GM19043 (cell line): Measurements from ENCODE around the gene SEZ6L.

Experiments
- ATAC-seq: cut with Tn5 transposase; IDR thresholded peaks from one replicate; pipeline ENCODE4 v1.9.1; 2021; ENCODE audit warnings: low read depth; ENCODE audit not compliant: unreplicated experiment

Gene SEZ6L

DNA sequence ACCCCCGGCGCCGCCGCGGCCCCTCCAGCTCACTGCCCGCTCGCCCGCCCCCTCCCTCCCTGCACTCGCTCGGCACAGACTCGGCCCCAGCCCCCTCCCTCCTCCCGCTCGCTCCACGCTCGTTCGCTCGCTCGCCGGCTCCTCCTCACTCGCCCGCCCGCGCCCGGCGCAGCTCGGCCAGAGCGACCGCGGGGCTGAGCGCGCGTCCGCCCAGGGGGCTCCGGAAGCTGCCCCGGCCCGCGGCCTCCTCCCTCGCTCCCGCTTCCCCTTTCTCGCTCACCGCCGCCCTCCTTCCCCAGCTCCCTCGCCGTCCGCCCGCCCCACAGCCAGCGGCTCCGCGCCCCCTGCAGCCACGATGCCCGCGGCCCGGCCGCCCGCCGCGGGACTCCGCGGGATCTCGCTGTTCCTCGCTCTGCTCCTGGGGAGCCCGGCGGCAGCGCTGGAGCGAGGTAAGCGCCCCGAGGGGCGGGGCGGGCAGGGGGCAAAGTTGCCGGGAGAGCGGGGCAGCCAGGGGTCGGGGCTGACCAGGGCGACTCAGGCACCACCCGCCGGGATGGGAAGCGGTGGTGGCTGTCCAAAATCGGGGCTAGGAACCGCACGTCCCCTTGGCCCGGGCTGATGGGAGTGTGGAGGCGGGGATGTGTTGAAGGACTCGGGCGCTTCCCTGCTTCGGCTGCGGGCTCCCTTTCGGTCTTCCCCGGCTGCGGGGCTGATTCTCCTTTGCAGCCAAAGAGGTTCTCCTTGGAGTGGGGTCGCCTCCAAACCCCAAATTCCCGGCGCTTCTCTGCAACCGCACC, at the start of gene SEZ6L:
Gene SEZ6L (plus strand): TSS at position 148 of the 797 bp plus-strand sequence. CDS start 208 bp downstream, at position 356.
- no peak for ATAC-seq

DNA sequence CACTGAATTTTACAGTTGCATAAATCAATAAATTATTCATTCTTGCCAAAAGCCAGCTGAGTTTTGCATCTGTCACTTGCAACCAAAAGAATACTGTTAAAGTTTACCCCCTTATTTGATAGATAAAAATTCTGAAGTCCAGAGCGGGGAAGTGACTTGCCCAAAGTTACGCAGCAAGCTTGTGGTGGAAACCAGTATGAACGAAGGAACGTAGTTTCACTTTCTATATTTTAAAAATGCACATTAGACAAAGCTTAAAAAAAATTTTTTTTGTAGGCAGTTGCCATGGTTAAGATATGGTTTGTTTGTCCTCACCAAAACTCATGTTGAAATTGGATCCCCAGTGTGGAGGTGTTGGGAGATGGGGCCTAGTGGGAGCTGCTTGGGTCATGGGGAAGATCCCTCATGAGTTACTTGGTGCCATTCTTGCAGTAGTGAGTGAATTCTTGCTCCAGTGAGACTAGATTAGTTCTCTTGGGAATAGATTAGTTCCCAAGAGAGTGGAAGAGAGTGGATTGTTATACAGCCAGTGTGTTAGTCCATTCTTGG, 46.3 kb upstream of the SEZ6L start:
- no peak for ATAC-seq

DNA sequence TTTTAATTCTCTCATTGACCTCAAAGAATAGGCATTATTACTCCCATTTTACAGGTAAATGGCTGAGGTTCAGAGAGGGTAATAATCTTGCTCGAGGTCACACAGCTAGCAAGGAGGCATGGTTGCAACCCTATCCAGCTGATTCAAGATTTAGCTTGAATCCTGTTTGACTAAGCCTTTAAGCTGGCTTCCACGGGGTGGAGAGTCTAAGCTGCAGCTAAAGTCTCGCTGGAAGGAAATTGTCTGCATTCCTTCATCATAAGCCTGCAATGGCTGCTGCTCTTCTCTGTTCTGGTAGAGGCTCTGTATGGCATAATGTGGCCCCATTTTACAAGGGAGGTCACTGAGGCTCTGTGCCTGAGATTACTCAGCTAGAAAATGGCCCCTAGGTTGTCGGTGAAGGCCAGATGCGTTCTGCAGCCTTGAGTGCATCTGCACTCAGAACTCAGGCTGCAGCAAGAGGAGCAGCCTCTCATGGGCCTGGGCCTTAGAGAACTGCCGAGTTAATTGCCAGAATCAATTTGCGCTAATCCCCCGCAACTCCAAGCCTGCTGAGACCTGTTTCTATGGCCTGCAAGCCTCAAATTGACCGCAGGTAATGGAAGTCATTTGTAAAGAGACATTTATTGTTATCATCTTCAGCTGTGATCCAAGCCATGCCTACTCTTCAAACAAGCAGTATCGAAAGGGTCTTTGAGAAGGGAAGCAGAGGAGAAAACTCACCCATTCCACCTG, 44.1 kb upstream of the SEZ6L start:
- ATAC-seq: no peak

DNA sequence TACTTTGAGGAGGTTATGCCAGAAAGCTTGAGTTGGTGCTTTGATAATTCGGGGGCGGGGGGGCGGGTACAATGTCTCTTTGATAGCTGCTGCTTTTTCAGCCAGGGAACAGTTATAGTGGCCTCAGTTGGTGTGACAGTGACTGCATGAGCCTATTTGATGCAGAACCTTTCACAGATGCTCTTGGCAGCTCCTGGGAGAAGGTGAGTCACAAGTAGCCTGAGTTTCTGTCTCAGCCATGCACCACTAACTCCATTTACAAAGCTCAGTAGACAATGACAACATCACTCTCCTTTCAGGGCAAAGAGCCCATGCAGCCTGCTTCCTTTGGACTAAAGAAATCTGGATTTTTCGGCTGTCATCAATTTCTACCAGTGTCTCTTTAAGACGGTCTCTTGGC, 42.1 kb upstream of the SEZ6L start:
- no peak for ATAC-seq

DNA sequence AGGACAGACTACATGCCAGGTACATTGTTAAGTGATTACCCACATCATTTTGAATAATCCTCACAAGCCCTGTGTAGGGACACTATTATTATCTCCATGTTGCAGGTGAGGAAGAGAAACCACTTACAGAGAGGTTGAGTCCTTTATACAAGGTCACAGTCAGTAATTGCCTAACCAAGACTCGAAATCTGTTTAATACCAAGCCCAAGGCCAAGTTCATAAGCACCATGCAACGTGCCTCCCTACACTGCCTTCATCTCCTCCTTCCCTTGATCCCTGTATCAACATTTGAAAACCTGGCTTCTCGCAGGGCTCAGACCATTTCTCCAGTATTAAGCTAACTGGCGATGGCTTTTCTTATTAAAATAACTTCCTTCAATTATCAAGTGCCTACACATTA, 41.7 kb upstream of the SEZ6L start:
- ATAC-seq: no peak

DNA sequence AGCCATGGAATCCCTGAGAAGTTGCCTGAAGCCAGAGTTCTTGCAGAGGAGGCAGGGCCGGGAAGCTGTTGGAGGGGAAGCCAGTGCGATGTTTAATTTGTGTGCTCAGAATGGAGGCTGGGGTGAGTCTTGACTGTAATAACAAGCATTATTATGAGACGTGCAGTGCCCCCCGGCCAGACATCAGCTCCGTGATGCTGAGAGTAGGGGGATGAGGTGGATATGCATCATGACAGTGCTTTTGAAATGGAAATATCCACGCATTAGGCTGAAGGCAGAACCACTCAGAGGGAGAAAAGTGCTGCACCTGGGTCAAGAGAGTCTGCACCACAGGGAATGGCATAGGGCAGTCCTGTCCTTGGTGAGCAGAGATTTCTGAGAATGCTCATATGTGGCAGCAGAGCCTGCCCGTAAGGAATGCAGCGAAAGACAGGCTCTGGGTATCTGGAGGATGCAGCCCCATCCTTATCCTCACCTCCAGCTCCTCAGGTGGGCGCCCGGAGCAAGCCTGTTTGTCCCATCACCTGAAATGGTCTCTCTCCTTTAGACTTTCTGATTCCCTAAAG, 37.6 kb upstream of the SEZ6L start:
- no peak for ATAC-seq

DNA sequence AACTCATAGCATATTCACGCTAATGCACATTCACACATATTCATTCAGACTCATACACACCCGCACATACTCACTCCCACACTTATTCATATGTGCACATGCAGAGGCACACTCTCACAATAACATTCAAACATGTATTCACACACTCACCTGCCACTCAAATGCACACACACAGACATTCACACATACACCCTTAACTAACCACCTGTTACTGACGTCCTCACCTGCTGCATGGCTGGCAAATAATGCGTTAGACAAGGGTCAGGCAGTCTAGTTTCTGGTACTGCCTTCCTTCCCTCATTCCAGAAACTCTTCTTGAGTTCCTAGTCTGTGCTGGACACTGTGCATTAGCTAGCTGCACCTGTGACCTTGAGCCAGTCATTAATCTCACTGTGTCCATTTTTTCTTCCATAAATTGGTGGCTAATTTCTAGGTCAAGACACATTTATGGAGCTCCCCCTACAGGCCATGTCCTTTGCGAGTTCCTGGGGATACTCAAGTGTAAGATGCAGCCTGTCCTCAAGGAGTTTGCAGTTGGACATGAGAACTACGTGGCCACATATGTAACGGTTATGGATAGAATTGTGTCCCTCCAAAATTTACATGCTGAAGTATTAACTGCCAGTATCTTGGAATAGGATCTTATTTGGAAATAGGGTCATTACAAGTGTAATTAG, 34.5 kb upstream of the SEZ6L start:
- ATAC-seq: no peak

DNA sequence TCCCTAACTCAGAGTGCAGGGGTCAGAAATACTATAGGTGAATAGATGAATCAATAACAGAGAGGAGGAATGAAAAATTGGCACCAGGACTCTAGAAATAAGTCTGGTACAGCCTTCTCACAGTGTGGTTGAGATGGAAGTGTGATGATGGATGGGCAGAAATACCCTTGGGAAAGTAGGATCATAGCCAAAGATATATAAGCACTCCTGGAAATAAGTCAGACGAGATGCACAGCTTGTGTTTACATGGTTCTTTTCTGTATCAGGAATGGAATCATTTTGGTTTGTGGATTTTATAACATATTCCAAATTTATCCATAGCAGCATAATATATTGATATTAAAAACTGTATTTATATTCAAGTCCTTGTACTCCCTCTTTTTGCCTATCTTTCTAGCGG, 33.5 kb upstream of the SEZ6L start:
- ATAC-seq: no peak

DNA sequence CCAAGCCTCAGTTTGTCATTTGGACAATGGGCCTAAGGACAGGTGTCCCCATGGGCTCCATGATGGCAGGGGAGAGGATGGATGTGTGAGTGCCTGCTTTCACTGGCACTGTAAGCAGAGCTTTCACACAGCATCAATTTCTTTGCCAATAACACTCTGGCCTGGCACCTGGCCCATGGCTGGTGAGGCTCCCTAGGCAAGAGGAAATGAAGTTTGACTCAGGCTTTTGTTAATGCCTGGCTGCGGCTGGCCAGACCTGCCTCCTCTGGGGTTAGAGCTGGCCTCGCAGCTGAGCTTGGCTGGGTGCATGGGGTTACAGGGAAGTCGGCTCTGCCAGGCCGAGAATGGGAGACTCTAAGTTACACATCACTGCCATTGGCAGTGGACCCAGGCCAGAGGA, 30.0 kb upstream of the SEZ6L start:
- ATAC-seq: no peak

DNA sequence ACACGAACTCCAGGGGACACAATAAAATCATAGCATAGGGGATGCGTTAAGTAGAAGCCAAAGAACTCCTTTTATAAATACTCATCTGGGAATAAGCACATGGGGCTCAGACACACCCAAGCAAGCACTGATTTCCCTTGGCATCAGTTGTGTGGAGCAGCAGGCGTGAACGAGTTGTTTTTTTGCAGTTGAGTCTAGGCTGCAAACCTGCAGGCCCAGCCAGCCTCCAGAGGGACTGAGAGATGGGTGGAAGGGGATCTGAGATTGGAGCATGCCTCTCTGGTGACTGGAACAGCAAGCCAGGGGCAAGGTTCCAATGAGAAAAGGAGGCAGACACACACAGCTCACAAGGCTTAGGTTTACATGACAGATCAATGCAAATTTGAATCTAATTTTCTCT, 27.4 kb upstream of the SEZ6L start:
- ATAC-seq: no peak

DNA sequence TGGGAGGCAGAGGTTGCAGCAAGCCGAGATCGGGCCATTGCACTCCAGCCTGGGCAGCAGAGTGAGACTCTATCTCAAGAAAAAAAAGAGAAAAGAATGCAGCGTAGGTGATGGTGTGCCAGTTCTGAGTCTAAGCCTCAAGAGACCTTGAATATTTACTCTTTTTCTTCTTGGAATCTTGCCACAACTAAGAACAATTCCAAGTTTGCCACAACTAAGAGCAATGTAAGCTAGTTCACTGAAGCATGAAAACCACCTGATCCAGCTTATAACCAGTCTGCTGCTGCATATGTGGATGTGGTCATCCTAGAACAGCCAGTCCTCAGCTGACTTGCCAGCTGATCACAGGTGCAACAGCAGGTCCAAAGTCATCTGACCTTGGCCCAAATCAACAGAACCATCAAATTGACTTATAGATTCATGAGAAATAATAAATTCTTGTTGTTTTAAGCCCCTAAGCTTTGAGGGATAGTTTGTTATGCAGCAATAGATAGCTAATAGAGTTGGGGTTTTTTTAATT, 25.4 kb upstream of the SEZ6L start:
- ATAC-seq: no peak

DNA sequence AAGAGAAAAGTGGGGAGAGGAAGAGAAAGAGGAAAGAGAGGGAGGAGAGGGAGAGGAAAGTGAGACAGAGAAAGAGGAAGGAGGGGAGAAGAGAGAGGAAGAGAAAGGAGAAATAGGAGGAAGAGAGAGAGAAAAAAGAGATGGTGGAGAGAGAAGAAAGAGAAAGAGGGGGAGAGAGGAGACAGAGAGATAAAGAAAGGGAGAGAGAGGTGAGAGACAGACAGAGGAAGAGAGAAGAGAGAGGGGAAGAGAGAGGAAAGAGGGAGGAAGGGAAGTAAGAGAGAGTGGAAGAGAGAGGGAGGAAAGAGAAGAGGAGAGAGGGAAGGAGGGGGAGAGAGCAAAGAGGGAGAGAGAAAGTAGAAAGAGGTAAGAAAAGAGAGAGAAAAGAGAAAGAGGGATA, 9.4 kb upstream of the SEZ6L start:
- no peak for ATAC-seq

DNA sequence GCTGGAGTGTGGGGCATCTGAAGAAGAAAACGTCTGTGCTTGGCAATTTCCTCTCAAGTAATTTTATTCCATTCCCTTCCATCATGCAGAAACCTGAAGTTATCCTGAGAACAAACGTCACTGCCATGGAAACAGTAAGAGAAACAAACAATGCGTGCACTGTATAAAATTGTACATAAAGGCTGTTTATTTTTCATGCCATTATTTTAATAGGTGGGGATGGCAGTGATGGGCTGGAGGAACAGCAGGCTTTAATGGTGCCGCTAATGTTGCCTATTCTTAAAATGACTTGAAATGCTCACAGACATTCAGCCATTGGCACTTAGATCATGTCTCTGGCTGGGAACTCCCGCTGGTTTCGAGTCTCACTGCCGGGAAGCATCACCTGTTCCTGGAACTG, 7.5 kb upstream of the SEZ6L start:
- ATAC-seq: no peak

DNA sequence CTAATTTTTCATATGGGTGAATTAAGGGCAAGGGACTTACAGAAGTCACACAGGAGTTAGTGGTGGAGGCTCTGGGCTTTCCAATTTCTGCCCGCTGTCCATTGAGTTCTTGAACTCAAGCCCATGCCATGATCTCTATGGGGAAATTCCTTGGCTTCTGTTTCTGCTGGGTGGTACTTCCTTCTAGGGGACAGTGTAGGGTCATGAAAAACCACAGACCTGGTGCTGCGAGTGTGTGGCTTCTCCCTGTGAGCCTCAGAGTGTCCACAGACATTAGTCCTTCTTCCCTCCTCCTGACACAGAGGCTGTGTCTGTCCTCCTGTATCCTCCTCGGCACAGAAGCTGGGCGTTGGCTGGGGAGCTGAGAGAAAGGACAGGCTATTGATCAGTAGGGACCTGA, 6.3 kb upstream of the SEZ6L start:
- ATAC-seq: no peak

DNA sequence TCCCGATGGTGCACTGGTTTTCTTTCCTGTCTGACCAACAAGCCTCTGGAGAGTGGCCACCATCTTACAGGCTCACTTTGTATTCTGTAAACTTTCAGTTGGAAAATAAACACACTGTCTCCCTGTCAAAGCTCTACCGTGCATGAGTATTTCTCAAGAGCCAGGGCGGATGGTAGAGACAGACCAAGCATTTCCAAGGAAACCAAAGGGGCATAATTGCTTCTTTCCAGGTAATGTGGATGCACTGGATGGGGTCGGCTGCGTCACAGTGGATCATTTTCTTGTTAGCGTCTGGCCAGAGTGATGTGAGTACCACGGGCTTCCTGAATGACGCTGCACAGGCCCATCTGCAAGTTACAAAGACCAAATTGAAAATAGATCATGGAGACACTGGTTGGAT, 5.1 kb upstream of the SEZ6L start:
- ATAC-seq: no peak

DNA sequence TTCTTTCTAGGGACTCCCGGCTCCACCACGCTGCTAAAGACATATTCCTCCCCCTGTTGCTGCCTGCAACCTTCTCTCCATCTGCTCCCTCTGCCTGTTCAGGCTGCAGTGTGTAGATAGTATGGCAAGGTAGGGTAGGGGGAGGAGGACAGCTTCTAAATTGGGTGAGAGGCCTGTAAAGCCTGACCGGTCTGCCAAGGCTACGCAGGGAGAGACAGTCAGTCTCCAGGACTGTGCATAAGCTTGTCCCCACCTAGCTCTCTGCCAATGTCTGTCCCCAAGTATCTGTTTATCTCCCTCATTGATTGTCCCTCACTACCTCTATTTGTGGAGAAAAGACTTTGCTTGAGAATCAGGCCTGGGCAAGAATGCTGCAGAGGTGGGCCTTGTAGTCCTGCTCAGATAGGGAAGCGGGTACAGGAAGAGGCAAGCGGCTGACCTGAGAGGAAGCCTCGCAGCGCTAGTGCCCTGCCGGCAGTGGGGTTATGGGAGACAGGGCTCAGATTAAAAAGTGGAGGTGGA, 871 bp upstream of the SEZ6L start:
- ATAC-seq: no peak

DNA sequence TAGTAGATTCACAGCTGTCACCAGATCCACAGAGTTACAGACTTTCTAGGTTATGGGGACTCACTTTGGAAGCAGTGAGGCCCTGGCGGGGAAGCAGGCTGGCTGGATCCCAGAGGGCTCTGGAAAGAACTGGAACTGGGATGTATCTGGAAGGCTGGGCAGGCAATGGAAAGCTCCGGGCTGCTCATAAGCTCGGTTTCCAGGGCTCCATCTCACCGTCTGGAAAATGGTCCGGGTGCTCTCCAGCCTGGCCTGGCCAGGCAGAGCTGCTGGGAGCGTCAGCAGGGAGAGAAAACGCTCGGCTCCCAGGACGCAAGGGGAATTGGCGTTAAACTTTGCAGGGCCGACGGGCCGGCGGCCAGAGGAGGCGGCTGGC, 335 bp upstream of the SEZ6L start:
- ATAC-seq: no peak

DNA sequence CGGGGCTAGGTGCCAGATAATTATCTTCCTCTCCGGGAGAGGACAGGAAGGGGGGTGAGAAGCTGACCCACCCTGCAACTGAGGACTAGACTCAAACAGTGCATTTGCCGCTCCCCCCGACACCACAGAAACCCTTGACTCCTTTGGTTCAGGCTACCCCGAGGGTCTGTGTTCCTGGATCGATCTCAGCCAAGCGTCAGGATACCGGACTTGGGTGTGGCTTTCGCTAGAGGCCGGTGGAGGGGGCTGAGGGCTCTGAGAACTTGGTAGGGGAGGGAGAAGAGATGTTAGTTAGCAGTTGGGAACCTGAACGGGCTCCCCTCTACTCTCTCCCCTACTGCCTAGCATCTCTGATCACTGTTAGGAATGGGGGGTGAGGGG, 840 bp downstream of the SEZ6L start:
- no peak for ATAC-seq

DNA sequence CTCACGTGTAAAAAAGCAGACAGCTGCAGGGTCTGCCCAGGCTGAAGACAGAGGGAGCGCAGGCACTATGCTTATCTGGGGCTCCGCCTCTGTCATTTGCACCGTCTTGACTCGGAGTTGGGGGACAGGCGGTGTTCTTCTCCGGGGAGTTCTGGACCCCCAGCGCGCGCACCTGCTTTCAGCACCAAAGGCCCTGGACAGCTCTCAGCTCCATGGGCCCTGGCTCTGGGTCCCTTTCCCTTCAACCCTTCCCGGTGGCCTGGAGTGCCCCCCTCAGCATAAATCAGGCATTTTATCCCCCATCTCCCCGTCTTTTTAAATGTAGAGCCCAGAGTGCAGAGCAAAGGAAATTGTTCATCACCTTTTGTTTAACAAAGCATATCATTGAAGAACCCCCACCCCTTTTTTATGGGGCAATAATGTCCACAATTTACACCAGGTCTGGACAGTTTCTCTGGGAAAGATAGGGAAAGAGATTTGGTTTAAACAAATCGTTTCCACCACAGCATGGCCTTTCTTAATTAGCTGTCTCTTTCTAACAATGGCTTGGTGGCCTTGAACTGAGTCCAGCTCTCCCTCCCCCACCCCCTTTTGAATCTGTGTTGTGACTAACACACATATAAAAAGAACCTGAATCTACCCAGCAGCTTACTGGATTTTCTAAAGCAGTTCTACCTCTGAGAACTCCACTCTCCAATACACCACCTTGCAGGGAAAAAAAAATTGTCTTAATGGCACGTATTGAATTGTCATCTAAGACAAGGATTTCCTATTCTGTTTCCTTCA, 1.7 kb downstream of the SEZ6L start:
- no peak for ATAC-seq
